ES-I3 (cell line): ENCODE results near the gene CNTLN.
"Not testable (repeated sequence)": the region's sequence is repeated elsewhere in the genome, so short reads cannot be mapped to it uniquely, and the experiment has no call there.

Experiments used
- H3K36me3 ChIP-seq: 2 replicates; pipeline ENCODE4 v1.6.1; 2013; ENCODE audit warnings: mild to moderate bottlenecking, low read length, control low read depth, moderate library complexity; ENCODE audit not compliant: insufficient read depth
- H3K4me1 ChIP-seq: 2 replicates; pipeline ENCODE4 v1.6.1; 2013; ENCODE audit warnings: mild to moderate bottlenecking, control low read depth, low read length; ENCODE audit not compliant: insufficient read depth
- H3K9ac ChIP-seq: 2 replicates; pipeline ENCODE4 v1.6.1; 2013; ENCODE audit warnings: low read depth, mild to moderate bottlenecking, low read length, moderate library complexity
- H3K9me3 ChIP-seq: 2 replicates; pipeline ENCODE4 v1.6.1; 2013; ENCODE audit warnings: mild to moderate bottlenecking, low read length, moderate library complexity; ENCODE audit not compliant: control insufficient read depth, insufficient read depth

Gene CNTLN

GRCh38 chr9:17140418-17140817, 5.6 kb downstream of the CNTLN start:
- no peaks in the 10 kb centered on the region for H3K9me3 ChIP-seq
- no peaks in the 10 kb centered on the region for H3K36me3 ChIP-seq
- no peaks in the 10 kb centered on the region for H3K4me1 ChIP-seq
- H3K9ac ChIP-seq: no peak overlapping the region

GRCh38 chr9:17148324-17148723, 13.5 kb downstream of the CNTLN start:
- no peaks in the 10 kb centered on the region for H3K9me3 ChIP-seq

GRCh38 chr9:17159469-17159868, 24.6 kb downstream of the CNTLN start:
- no peak overlapping the region for H3K9ac ChIP-seq
- H3K36me3 ChIP-seq: no peaks in the 10 kb centered on the region
- H3K9me3 ChIP-seq: no peaks in the 10 kb centered on the region

More at GRCh38 chr9:17148324-17148723, 13.5 kb downstream of the CNTLN start:
- Histone ChIP-seq H3K9ac (no peak overlapping the region), H3K36me3 (no peaks in the 10 kb centered on the region), H3K4me1 (no peaks in the 10 kb centered on the region)

GRCh38 chr9:17160327-17160726, 25.5 kb downstream of the CNTLN start:
- H3K9me3 ChIP-seq: no peaks in the 10 kb centered on the region
- H3K9ac ChIP-seq: no peak overlapping the region

More at GRCh38 chr9:17159469-17159868, 24.6 kb downstream of the CNTLN start:
- no peaks in the 10 kb centered on the region; the same call in 1 of the 2 replicates for H3K4me1 ChIP-seq

GRCh38 chr9:17165764-17166163, 30.9 kb downstream of the CNTLN start:
- Histone ChIP-seq H3K9me3 (no peaks in the 10 kb centered on the region), H3K36me3 (no peaks in the 10 kb centered on the region), H3K9ac (no peak overlapping the region), H3K4me1 (no peaks in the 10 kb centered on the region)

More at GRCh38 chr9:17160327-17160726, 25.5 kb downstream of the CNTLN start:
- H3K4me1 ChIP-seq: no peaks in the 10 kb centered on the region; the same call in 1 of the 2 replicates
- H3K36me3 ChIP-seq: no peaks in the 10 kb centered on the region

GRCh38 chr9:17166346-17166745, 31.5 kb downstream of the CNTLN start:
- H3K9ac ChIP-seq: no peak overlapping the region
- no peaks in the 10 kb centered on the region for H3K4me1 ChIP-seq
- H3K36me3 ChIP-seq: no peaks in the 10 kb centered on the region
- H3K9me3 ChIP-seq: no peaks in the 10 kb centered on the region

- no peaks in the 10 kb centered on the region for H3K9me3 ChIP-seq
- no peaks in the 10 kb centered on the region for H3K4me1 ChIP-seq
- H3K36me3 ChIP-seq: no peaks in the 10 kb centered on the region
- H3K9ac ChIP-seq: no peak overlapping the region
These were observed 36.7 kb downstream of the CNTLN start for GRCh38 chr9:17171309-17172094.

- not testable (repeated sequence) for H3K9me3 ChIP-seq, H3K36me3 ChIP-seq, H3K4me1 ChIP-seq, H3K9ac ChIP-seq
These were observed 42.7 kb downstream of the CNTLN start for GRCh38 chr9:17177496-17177895.

- Histone ChIP-seq H3K9ac (no peak overlapping the region), H3K9me3 (no peaks in the 10 kb centered on the region), H3K36me3 (no peaks in the 10 kb centered on the region), H3K4me1 (no peaks in the 10 kb centered on the region)
These were observed 50.7 kb downstream of the CNTLN start for GRCh38 chr9:17185481-17186029.

- Histone ChIP-seq H3K4me1 (no peaks in the 10 kb centered on the region), H3K9ac (no peak overlapping the region), H3K9me3 (no peaks in the 10 kb centered on the region), H3K36me3 (no peaks in the 10 kb centered on the region)
These were observed 56.2 kb downstream of the CNTLN start for GRCh38 chr9:17191082-17191481.

GRCh38 chr9:17204611-17205152, 69.8 kb downstream of the CNTLN start:
- no peak overlapping the region for H3K9ac ChIP-seq
- peaks cover 3% of the 10 kb centered on the region; the same call in 1 of the 2 replicates for H3K4me1 ChIP-seq
- H3K9me3 ChIP-seq: no peaks in the 10 kb centered on the region; the same call in 1 of the 2 replicates
- no peaks in the 10 kb centered on the region for H3K36me3 ChIP-seq

GRCh38 chr9:17216011-17216410, 81.2 kb downstream of the CNTLN start:
- H3K36me3 ChIP-seq: no peaks in the 10 kb centered on the region
- no peaks in the 10 kb centered on the region for H3K9me3 ChIP-seq
- H3K4me1 ChIP-seq: no peaks in the 10 kb centered on the region
- no peak overlapping the region for H3K9ac ChIP-seq

GRCh38 chr9:17216646-17217045, 81.8 kb downstream of the CNTLN start:
- no peaks in the 10 kb centered on the region for H3K4me1 ChIP-seq
- H3K9ac ChIP-seq: no peak overlapping the region
- H3K9me3 ChIP-seq: no peaks in the 10 kb centered on the region
- no peaks in the 10 kb centered on the region for H3K36me3 ChIP-seq

GRCh38 chr9:17217272-17217671, 82.4 kb downstream of the CNTLN start:
- Histone ChIP-seq H3K4me1 (no peaks in the 10 kb centered on the region), H3K9ac (no peak overlapping the region), H3K9me3 (no peaks in the 10 kb centered on the region), H3K36me3 (no peaks in the 10 kb centered on the region)

GRCh38 chr9:17219261-17219660, 84.4 kb downstream of the CNTLN start:
- Histone ChIP-seq H3K4me1 (no peaks in the 10 kb centered on the region), H3K9ac (no peak overlapping the region), H3K9me3 (no peaks in the 10 kb centered on the region), H3K36me3 (no peaks in the 10 kb centered on the region)
